Fibroblast of villous mesenchyme (primary cell): ENCODE data around the gene IQCE. TPM values are rescaled to one million over a fixed set of nuclear protein-coding genes. Genes with fewer than 3 reads are reported as not detected.

Experiments
- DNase-seq: peaks from one replicate; pipeline ENCODE4 v3.0.0-alpha.2; 2010; ENCODE audit warnings: low read depth
- H3K4me3 ChIP-seq: 2 replicates; pipeline ENCODE4 v1.5.1; 2011; ENCODE audit warnings: low read depth, mild to moderate bottlenecking, low read length
- total RNA-seq: library from RNA; depleted of rRNA; stranded (reverse); fragments of >200 nt; gene quantifications from 2 replicates; pipeline ENCODE4 v1.2.3, GENCODE V29; 2012
- TF ChIP-seq, protein P1 (sequence below): IDR thresholded peaks from 2 replicates; pipeline ENCODE4 v1.5.1; 2012; ENCODE audit warnings: low read depth, mild to moderate bottlenecking, low read length; ENCODE audit not compliant: insufficient read depth

Gene IQCE
- total RNA-seq, 1 donor = 13.4 TPM

DNA sequence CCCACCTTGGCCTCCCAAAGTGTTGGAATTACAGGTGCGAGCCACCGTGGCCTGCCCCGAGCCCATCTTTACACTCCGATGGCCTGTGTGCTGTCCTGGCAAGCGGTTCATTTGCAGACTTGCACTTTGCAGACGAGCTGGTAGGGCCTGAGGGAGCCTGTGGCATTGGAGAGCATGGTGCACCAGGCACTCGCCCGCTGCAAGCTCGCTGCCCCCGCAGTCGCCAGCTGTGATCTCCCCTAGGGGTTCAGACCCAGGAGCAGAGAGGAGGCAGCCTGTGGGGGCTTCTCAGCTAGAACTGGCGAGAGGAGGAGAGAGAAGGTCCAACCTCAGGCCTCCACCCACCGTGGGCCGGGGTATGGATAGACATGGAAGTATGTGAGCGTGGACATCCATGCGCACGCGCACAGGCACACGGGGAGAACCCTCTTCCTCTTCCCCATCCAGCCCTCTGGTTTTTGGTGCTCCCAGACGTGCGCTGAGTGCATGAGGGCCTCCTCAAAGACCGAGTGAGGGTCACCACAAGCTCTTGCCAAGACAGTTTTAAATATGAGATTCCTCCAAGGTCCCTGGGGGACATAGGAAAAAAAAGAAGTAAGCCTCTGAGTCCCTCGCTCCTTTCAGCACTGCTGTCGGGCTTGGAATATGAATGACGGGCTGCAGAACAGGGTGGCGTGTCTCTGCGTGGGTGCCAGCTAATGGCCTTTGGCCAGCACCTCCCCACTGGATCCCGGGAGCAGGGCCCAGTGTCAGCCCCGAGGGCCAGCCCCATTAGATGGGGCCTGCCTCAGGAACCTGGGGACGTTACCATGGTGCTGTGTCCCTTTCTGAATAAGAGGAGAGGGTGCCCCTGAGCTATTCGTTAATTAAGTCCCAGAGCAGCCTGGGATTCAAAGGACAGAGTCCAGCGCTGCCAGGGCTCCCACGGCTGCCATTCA is 57.9 kb downstream of the IQCE start:
- no peak overlapping the region for H3K4me3 ChIP-seq
- TF ChIP-seq, protein P1, sequence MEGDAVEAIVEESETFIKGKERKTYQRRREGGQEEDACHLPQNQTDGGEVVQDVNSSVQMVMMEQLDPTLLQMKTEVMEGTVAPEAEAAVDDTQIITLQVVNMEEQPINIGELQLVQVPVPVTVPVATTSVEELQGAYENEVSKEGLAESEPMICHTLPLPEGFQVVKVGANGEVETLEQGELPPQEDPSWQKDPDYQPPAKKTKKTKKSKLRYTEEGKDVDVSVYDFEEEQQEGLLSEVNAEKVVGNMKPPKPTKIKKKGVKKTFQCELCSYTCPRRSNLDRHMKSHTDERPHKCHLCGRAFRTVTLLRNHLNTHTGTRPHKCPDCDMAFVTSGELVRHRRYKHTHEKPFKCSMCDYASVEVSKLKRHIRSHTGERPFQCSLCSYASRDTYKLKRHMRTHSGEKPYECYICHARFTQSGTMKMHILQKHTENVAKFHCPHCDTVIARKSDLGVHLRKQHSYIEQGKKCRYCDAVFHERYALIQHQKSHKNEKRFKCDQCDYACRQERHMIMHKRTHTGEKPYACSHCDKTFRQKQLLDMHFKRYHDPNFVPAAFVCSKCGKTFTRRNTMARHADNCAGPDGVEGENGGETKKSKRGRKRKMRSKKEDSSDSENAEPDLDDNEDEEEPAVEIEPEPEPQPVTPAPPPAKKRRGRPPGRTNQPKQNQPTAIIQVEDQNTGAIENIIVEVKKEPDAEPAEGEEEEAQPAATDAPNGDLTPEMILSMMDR = no peak
- DNase-seq = no peak

DNA sequence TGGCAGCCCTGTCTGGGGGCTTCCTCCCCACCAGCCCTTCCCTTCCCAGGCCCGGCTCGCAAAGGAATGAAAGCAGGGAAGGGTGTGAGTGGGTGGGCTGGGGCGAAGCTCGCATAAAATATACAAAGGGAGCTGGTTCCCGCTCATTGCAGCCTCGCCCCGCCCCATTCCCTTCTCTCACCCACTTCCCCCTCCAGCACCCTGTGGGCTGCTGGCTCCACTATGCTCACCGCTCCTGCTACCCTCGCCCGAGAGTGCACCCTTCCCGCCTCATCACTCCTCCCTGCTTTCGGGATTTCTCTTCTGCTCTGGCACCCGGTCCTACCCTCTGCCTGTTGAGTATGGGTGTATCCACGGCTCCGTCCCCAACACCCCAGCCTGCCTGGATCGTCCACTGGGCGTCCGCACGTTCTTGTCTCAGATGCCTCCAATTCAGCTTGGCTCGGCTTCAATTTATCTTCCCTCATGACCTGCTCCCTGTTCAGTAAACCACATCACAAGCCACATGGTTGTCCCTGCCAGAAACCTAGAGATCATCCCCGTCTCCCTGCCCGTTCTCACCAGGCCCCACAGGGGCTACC is 58.6 kb downstream of the IQCE start:
- no peak overlapping the region for H3K4me3 ChIP-seq
- TF ChIP-seq, protein P1 = no peak
- DNase-seq = no peak

DNA sequence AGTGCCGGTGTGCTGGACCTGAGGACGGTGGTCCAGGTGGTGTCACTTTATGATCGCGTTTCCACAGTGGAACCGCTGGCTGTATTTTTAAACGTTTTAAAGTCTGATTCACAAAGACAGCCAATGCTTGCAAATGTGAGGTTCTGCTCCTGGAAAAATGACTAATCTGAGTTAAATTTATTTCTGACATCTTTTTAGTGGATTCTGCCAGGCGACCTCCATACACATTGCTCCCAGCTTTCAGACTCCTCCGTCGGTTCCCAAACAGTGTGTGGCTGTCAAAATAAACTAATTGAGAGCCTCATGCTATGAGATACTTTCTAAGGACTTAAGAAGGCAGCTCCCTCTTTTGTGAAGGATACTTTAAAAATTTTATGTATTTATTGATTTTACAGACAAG is 60.3 kb downstream of the IQCE start:
- H3K4me3 ChIP-seq = no peak overlapping the region
- peak; percentile 33 for DNase-seq

DNA sequence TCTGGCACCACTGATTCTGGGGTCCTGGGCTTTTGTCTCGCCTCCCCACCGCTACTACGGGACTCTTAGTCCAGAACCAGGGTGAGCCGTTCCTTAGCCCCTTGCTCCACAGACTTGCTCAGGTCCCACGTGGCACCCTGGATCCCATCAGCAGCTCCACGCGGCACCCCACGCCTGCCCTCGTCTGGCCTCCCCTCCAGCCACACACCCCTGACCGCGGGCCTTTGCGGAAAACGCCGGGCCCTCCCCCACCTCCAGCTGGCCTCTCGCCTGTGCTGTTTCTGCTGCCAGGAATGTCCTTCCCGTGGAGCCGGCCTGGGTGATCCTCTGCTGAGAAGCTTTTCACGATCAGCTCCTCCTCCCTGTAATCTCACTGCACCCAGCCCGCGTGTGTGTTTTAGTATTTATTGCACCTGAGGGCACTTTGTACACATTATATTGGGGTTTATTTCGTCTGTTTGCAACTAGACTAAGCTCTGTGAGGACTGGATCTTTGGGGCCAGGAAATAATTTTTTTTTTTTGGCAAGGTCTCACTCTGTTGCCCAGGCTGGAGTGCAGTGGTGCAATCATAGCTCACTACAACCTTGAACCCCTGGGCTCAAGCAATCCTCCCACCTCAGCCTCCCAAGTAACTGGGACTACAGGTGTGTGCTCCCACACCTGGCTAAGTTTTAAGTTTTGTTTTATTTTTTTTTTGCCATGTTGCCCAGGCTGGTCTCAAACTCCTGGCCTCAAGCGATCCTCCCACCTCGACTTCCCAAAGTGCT is 62.5 kb downstream of the IQCE start:
- TF ChIP-seq, protein P1 = no peak
- DNase-seq = peak; percentile 86
- H3K4me3 ChIP-seq = no peak overlapping the region

More for the DNA sequence above, 60.3 kb downstream of the IQCE start:
- TF ChIP-seq, protein P1 = no peak

DNA sequence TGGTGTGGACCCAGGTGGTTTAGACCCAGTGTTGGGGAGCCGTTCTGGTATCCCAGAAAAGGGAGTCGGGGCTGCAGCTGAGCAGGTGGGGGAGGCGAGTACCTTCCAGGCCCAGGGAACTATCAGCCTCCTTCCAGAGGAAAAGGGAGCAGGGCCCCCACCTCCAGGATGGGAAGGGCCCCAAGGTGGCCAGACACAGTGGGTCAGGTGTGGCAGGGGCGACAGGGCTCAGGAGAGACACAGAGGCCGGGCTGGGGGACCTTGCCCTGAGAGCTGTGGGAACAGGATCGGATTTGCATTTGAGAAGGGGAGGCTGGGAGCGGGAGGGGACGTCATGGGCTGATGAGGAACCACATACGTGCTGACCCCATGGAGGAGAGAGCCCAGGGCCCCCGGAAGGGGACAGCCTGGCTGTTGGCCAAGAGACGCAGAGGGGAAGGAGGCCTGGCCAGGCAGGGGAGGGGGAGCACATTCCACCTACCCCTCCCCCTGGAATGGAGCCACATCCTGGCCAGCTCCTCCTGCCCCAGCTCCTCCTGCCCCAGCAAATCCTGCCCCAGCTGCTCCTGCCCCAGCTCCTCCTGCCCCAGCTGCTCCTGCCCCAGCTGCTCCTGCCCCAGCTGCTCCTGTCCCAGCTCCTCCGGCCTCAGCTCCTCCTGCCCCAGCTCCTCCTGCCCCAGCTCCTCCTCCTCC is 63.3 kb downstream of the IQCE start:
- DNase-seq = peak; percentile 22
- TF ChIP-seq, protein P1 = no peak
- H3K4me3 ChIP-seq = no peak overlapping the region

DNA sequence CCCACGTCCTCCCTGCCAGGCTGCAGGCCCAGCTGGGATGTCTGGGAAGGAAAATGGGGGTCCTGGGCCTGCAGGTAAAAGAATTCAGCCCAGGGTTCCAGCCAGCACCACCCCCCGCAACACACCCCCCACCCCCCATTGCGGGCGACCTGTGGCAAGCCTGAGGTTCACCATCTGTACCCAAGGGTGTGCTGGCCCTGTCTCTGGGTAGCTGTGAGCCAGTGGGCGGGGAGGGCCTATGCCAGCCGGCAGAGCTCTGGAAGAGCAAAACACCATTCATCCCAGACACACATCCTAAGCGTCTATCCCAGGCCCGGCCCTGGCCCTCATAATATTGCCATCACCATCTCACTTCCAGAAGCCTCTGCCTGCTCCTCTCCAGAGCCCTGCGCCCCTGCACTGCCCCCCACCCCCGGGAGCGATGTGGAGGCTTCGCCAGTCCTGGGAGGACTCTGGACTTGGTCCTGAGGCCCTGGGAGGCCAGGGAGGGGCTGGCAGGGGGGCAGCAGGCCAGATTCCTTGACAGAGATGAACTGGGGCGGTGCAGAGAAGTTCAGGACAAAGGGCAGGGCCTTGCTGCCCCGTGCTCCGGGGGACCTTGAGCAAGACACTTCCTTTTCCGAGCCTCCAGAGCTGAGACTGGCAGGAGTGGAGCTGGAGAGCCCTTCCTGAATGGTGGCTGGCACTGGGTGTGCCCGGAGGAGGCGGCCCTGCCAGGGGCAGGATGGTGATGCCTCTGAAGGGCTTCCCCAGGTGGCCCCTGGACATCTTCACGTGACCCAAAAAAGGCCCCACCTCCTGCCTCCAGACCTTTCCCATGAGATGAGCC is 64.3 kb downstream of the IQCE start:
- no peak overlapping the region for H3K4me3 ChIP-seq
- DNase-seq = no peak
- TF ChIP-seq, protein P1 = no peak
